HG03045 (cell line): ENCODE data around the gene CRYGN.

ENCODE experiments used
- ATAC-seq: cut with Tn5 transposase; IDR thresholded peaks from one replicate; pipeline ENCODE4 v1.9.1; 2021; ENCODE audit warnings: mild to moderate bottlenecking, moderate library complexity; ENCODE audit not compliant: unreplicated experiment

Gene CRYGN

GRCh38 chr7:151393031-151393977, 46.6 kb downstream of the CRYGN start:
- no peak for ATAC-seq

- ATAC-seq: no peak
Observed at GRCh38 chr7:151392426-151392825, 47.5 kb downstream of the CRYGN start.

DNA sequence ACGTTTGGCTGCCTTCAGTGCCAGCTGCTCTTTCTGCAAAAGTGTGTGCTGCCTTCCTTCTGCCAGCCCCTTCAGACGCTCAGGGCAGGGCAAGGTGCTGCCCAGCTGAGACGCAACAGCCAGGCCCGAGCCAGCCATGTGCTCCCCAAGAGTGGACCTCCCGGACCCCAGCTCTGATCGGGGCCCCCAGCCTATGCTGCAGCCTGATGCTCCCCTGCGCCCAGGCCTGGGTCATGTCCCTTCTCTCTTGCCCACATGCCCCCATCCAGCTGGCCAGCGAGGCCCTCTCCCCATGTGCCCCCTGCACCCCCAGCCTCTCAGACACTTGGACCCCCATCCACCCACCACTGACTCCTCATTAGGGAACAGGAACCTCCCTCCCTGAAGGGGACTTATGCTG, 47.9 kb downstream of the CRYGN start:
- no peak for ATAC-seq

GRCh38 chr7:151391358-151391730, 48.6 kb downstream of the CRYGN start:
- no peak for ATAC-seq

- ATAC-seq: no peak
Observed at GRCh38 chr7:151390598-151391357, 49.2 kb downstream of the CRYGN start.

DNA sequence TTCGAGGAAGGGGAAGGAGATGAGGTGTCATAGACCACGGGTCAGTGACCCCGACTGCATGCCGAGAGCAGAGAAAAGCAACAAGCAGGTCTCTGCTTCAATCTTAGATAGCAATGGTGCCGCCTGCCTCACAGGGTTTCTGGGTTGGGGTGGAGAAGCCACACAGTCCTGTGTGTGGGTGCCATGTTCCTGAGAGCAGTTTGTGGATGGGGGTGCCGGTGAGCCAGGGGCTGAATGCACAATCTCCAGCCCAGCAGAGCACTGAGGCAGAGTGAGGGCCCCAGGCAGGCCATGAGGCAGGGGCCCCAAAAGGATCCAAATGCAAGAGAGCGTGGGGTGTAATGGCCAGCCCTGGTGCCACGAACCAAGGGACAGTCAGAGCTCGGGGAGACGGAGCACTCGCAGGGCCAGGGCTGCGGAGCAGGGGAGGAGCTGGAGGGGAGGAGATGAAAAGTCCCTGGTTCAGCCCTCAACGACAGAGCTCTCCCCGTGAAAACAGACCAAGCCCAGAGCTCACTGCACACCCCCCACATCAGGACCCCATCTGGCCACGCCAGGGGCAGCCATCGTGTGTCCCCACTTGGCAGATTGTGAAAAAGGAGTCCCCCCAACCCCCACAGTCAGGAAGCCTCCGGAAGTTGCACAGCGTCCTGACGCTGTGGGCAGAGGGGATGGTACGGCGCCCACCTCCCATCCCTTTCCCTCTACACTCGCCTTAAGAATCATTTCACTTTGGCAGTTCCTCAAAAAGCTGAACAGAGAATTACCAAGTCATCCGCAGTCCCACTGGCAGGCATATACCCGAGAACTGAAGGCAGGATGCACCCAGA, 50.0 kb downstream of the CRYGN start:
- no peak for ATAC-seq

GRCh38 chr7:151389096-151389767, 50.7 kb downstream of the CRYGN start:
- ATAC-seq: no peak

GRCh38 chr7:151388430-151388829, 51.5 kb downstream of the CRYGN start:
- no peak for ATAC-seq

DNA sequence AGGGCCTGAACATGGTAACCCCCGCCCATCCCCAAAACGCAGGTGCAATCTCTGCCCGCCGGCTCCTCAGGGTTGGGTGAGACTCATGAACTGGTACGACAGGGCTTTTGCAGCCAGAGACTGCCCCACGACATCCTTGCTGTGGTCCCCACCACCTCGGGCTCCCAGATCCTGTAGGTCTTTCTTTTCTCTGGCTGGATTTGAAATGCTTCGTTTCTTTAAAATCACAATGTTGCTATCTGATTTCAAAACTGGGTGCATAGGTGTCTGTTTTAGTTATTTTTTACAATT, 52.0 kb downstream of the CRYGN start:
- ATAC-seq: no peak

GRCh38 chr7:151387161-151388006, 52.6 kb downstream of the CRYGN start:
- no peak for ATAC-seq

DNA sequence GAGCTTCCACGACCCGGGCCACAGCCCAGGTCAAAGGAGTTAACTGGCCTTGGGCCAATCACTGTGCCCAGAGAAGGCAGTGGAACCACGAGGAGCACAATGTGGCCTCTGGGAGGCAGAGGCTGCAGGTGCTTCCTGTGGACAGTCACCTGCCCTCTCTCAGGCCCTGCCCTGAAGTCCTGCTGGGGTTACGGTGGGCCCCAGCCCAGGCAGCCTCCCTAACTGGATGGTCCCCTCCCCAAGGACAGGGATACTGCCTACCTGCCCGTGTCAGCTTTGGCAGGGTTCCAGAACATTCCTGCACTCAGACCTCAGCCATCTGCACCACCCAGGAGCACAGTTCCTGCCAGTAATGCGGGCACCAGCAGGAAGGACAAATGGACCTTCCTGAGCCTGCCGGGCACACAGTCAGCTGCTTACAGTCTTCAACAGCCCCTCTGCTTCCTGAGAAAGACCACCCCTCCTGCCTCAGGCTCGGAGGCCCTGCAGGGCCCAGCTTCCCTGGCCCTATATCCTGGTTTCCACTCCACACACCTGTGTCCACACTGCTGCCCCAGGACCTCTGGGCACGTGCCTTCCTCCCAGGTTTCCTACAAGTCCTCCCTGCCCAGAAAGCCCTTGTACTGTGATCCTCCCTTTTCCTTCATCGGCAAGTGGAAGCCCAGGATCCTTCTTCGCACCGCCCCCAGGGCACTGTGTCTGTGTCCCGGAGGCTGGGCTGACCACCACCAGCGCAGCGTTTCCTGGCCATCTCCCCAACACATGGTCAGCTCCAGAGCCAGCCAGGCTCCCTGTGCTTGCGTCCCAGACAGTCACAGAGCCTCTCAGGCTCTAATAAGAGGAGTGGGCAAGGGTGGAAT, 53.4 kb downstream of the CRYGN start:
- ATAC-seq: no peak

- no peak for ATAC-seq
Observed at GRCh38 chr7:151385626-151386300, 54.2 kb downstream of the CRYGN start.

DNA sequence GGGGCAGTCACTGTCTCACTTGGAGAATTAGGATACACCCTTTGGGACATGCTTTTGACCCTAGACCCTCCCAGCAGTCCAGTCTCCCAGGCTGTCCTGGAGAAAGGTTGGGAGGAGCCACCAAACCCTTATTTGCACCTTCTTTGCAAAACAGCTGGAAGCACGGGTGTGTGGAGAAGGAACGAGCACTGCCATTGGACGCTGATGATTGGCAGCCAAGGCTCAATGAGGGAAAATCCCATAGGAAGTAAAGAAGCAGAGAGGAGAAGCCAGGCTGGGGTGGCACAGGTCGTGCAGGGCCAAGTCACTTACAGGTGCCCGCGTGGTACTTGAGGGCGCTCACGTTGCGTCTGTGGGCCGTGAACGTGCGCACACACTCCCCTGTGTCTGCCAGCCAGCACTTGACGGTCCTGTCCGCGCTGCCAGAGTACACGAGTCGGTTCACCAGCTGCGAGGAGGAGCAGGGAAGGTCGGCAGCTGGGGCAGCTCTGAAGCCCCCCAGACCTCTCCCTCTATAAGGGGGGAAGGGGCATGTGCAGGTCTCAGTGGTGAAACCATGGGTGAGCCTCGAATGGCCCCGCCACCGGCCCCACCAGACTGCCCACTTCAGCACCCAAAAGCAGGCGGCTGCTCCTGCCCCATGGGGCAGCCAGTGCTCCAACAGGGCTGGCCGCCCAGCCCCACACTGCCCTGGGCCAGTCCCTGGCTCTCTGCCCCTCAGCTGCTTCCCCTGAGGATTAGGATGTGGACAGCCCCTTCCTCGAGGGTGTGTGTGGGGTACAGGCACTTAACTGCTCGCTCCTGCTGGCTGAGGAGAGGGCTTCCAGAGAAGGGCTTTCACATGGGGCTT, 54.9 kb downstream of the CRYGN start:
- no peak for ATAC-seq

- no peak for ATAC-seq
Observed at GRCh38 chr7:151384352-151384697, 55.6 kb downstream of the CRYGN start.

DNA sequence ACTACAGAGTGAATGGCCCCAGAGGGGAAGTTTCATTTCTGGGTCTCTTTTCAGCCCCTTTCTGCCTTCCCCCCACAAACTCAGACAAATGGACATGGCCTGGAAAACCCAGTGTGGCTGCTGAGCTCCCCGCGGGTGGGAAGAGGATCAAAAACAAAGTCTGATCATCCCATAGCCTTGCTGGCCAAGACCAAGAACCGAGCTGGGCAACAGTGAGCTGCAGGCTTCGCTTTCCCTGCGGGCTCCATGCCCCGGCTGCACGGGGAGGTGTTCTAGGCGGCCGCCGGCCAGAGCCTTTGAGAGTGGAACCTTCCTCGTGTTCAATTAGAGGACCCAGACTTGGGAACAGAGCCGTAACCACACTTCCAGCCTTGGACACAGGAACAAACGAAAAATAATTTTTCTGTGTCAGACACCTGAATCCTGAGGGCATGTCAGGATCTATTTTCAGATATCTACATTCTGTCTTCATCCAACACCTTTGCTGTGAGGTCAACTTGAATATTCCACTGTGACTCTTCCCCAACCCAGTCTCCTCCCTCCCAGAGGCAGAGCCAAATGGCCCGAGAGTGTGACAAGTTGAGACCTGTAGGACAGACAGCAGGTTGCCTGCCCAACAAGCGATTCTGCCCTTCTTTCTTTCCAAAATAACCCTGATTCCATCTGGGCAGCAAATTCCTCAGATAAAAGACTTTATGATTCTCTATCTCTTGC, 56.1 kb downstream of the CRYGN start:
- no peak for ATAC-seq

DNA sequence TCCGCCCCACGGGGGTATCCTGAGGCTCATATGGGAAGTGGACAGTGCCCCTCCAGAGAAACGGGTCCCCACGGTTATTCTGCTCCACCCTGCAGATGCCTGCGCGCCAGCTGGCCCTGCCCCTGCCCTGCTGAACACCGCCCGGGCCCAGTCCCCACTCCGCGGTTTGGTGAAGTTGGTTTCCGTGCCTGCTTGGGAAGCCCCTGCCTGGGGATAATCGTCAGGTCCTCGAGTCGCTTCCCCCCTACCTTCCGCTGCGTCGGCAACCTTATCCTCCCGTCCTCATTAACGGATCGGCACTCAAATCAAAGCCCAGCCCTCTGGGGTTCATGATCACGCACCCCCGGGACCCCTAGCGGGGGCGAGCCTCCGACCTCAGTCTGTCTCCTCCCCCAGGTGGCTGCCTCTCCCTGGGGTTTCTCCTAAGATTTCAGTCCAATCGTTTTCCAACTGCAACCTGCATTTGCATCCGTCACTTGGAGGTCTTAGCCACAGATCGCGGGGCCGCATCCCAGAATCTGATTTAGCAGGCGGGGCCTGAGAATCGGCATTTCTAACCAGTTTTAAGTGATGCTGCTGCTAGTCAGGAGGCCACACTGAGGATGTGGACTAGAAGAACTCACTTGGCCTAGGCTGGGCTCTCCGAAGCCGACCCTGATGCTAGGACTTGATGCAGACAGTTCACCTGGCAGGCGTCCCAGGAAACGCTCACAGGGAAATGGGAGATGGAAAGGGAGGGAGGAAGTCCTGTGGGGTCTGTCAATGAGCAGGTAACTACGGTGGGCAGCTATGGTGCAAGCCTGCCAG, 57.7 kb downstream of the CRYGN start:
- ATAC-seq: no peak
